Natural killer cell (primary cell): ENCODE results near the gene NACC2. TPM values are rescaled to one million over a fixed set of nuclear protein-coding genes. Genes with fewer than 3 reads are reported as not detected.

Experiments
- ATAC-seq, 3 donors: fragments of 150-1000 bp in 2 of 3; fragments of 200-7000 bp in 1 of 3; cut with Tn5 transposase; 1 replicate in 1 of 3; 2 replicates in 2 of 3; pipeline ENCODE4 v1.10.0; 2021; ENCODE audit warnings: mild to moderate bottlenecking in 2 of 3, moderate library complexity in 2 of 3
- DNase-seq, 2 donors: peaks; one replicate each; pipeline versions ENCODE4 v3.0.0 to v3.0.0-alpha.2; 2013 to 2021; ENCODE audit warnings: mixed read lengths in 1 of 2
- H3K27ac ChIP-seq: one replicate; pipeline ENCODE4 v1.5.1; 2013; ENCODE audit warnings: mild to moderate bottlenecking, low read length
- H3K27me3 ChIP-seq: one replicate; pipeline ENCODE4 v1.6.1; 2013; ENCODE audit warnings: low read length; ENCODE audit not compliant: control insufficient read depth, insufficient read depth
- H3K36me3 ChIP-seq: one replicate; pipeline ENCODE4 v1.6.1; 2013; ENCODE audit warnings: low read length; ENCODE audit not compliant: control insufficient read depth, insufficient read depth
- H3K4me1 ChIP-seq: one replicate; pipeline ENCODE4 v1.6.1; 2013; ENCODE audit warnings: low read length; ENCODE audit not compliant: control insufficient read depth, insufficient read depth
- H3K4me3 ChIP-seq: one replicate; pipeline ENCODE4 v1.5.1; 2013; ENCODE audit warnings: low read length
- H3K9me3 ChIP-seq: one replicate; pipeline ENCODE4 v1.6.1; 2013; ENCODE audit warnings: low read length; ENCODE audit not compliant: control insufficient read depth, insufficient read depth
- H3K27ac Mint-ChIP-seq, 2 donors: one replicate each; pipeline ENCODE4 v1.8.0; 2022; ENCODE audit warnings: mild to moderate bottlenecking in 2 of 2, mixed read lengths in 2 of 2, moderate library complexity in 1 of 2
- H3K27me3 Mint-ChIP-seq, 2 donors: one replicate each; pipeline ENCODE4 v1.8.0; 2022; ENCODE audit warnings: low read depth in 2 of 2, mixed read lengths in 2 of 2
- H3K36me3 Mint-ChIP-seq: one replicate; pipeline ENCODE4 v1.8.0; 2022; ENCODE audit warnings: mixed read lengths
- H3K4me1 Mint-ChIP-seq, 2 donors: one replicate each; pipeline ENCODE4 v1.8.0; 2022; ENCODE audit warnings: mixed read lengths in 2 of 2
- H3K4me3 Mint-ChIP-seq: one replicate; pipeline ENCODE4 v1.8.0; 2022; ENCODE audit warnings: mild to moderate bottlenecking, moderate library complexity, mixed read lengths
- H3K9me3 Mint-ChIP-seq, 2 donors: one replicate each; pipeline ENCODE4 v1.8.0; 2022; ENCODE audit warnings: mixed read lengths in 2 of 2
- CTCF ChIP-seq: fragments of 200-600 bp; IDR thresholded peaks from one replicate; pipeline ENCODE4 v1.8.0; 2022; ENCODE audit warnings: antibody characterized with exemption
- WGBS: methylation state at CpG from one replicate; pipeline ENCODE4 v1.1.7; 2013; ENCODE audit warnings: missing lambda C conversion rate; ENCODE audit not compliant: insufficient coverage; 5-methylcytosine and 5-hydroxymethylcytosine counted together
- intact Hi-C: fragments of 100-400 bp; cut with micrococcal nuclease; formaldehyde crosslinking; loops from one replicate; pipeline ENCODE4 v1.14.2; 2022
- total RNA-seq, 4 donors: library from RNA; stranded (reverse); fragments of 120-200 nt in 1 of 4; gene quantifications; one replicate each; pipeline versions ENCODE4 v1.2.3 to v1.2.4, GENCODE V29; 2013 to 2022

NACC2 gene
- total RNA-seq, 3 donors from 2014 or later (not counting 1 experiment from before 2014, with no cell fraction given): 14.5 to 21.6 (median 21.2) TPM

- Mint-ChIP-seq H3K4me3 (no peak overlapping the region), H3K36me3 (no peaks in the 10 kb centered on the region), H3K27me3 (peaks cover 3 to 5% of the 10 kb centered on the region in 2 donors), H3K4me1 (no peaks in the 10 kb centered on the region), H3K27ac (no peak overlapping the region), H3K9me3 (no peaks in the 10 kb centered on the region)
- intact Hi-C loops: no loop called here
- no peak for TF ChIP-seq CTCF
- H3K27me3 ChIP-seq: no peaks in the 10 kb centered on the region
- no peak for DNase-seq
- ATAC-seq: no peak
- no peaks in the 10 kb centered on the region for H3K36me3 ChIP-seq
- no peaks in the 10 kb centered on the region for H3K9me3 ChIP-seq
- WGBS: 83% methylated on average over 4 of the region's 5 CpGs
- H3K27ac ChIP-seq: no peak overlapping the region
- no peaks in the 10 kb centered on the region for H3K4me1 ChIP-seq
- no peak overlapping the region for H3K4me3 ChIP-seq
Observed at GRCh38 chr9:136140046-136140445, 45.0 kb upstream of the NACC2 start.

DNA sequence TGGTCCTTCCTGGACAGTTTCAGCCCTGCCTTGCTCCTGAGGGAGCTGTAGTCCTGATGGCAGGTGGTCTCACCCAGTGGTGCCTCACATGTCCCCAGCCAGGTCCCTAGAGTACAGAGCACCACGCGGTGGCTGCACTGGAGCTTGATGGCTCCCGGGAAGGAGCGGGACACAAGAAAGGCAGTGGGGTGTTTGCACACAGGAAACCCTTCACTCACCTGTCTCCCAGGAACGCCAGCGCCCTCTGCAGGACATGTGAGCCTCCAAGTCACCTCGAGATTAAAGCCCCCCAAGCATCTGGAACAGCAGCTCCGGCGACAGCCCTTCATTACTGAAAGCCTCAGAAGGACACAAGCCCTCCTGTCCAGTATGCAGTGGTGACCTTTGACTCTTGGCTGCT lies 43.5 kb upstream of the NACC2 start:
- H3K27ac Mint-ChIP-seq: no peak overlapping the region
- peaks cover 6% of the 10 kb centered on the region for H3K27me3 ChIP-seq
- no peaks in the 10 kb centered on the region for H3K36me3 Mint-ChIP-seq
- DNase-seq: peak in 1 of 2 donors; percentile 64
- intact Hi-C loops: no loop called here
- TF ChIP-seq CTCF: no peak
- no peak overlapping the region for H3K4me3 ChIP-seq
- no peak for ATAC-seq
- H3K36me3 ChIP-seq: no peaks in the 10 kb centered on the region
- no peaks in the 10 kb centered on the region for H3K9me3 ChIP-seq
- H3K27me3 Mint-ChIP-seq: peaks cover 5 to 8% of the 10 kb centered on the region in 2 donors
- H3K4me3 Mint-ChIP-seq: no peak overlapping the region
- no peaks in the 10 kb centered on the region for H3K9me3 Mint-ChIP-seq
- H3K4me1 ChIP-seq: peaks cover 3% of the 10 kb centered on the region
- H3K27ac ChIP-seq: no peak overlapping the region
- WGBS: 23% methylated on average over 9 of the region's 9 CpGs
- H3K4me1 Mint-ChIP-seq: peaks cover 0 to 7% of the 10 kb centered on the region in 2 donors

GRCh38 chr9:136137321-136138265 lies 42.5 kb upstream of the NACC2 start:
- Mint-ChIP-seq H3K27ac (no peak overlapping the region), H3K4me1 (peaks cover 0 to 11% of the 10 kb centered on the region in 2 donors), H3K36me3 (no peaks in the 10 kb centered on the region), H3K4me3 (no peak overlapping the region), H3K9me3 (no peaks in the 10 kb centered on the region), H3K27me3 (peaks cover 5 to 11% of the 10 kb centered on the region in 2 donors)
- Histone ChIP-seq H3K27ac (no peak overlapping the region), H3K27me3 (peaks cover 8% of the 10 kb centered on the region), H3K4me3 (no peak overlapping the region), H3K36me3 (no peaks in the 10 kb centered on the region), H3K9me3 (no peaks in the 10 kb centered on the region), H3K4me1 (peaks cover 10% of the 10 kb centered on the region)
- ATAC-seq (no peak), DNase-seq (no peak)
- intact Hi-C loops: no loop called here
- TF ChIP-seq CTCF: no peak
- 89% methylated on average over 24 of the region's 27 CpGs for WGBS
